Activated CD4-positive, alpha-beta T cell treated with anti-CD3 and anti-CD28 coated beads, Interleukin-2, amount 10 ng/mL, durations not matched to agents 7 days and 5 days (primary cell): Measurements from ENCODE around the gene ATF3. TPM values are rescaled to one million over a fixed set of nuclear protein-coding genes. Genes with fewer than 3 reads are reported as not detected.

Source experiments
- CTCF ChIA-PET: fragments of 350-600 bp; sonication (Branson Sonifier 250); formaldehyde crosslinking; loops from one replicate; lab custom pipeline; 2021; ENCODE audit warnings: antibody characterized with exemption; lab: Charles Lee
- POLR2A ChIA-PET: fragments of 350-600 bp; sonication (Branson Sonifier 250); formaldehyde crosslinking; loops from one replicate; lab custom pipeline; 2021; ENCODE audit warnings: antibody characterized with exemption; lab: Charles Lee
- DNase-seq: peaks from one replicate; pipeline ENCODE4 v3.0.0-alpha.2; 2020
- H3K27ac Mint-ChIP-seq: one replicate; pipeline ENCODE4 v1.8.0; 2021; ENCODE audit warnings: mild to moderate bottlenecking, moderate library complexity, mixed read lengths
- H3K27me3 Mint-ChIP-seq: one replicate; pipeline ENCODE4 v1.8.0; 2021; ENCODE audit warnings: mixed read lengths
- H3K36me3 Mint-ChIP-seq: one replicate; pipeline ENCODE4 v1.8.0; 2021; ENCODE audit warnings: low read depth, mixed read lengths
- H3K4me1 Mint-ChIP-seq: one replicate; pipeline ENCODE4 v1.8.0; 2021; ENCODE audit warnings: mixed read lengths
- H3K4me3 Mint-ChIP-seq: one replicate; pipeline ENCODE4 v1.8.0; 2021; ENCODE audit warnings: mild to moderate bottlenecking, moderate library complexity, mixed read lengths
- H3K9me3 Mint-ChIP-seq: one replicate; pipeline ENCODE4 v1.8.0; 2021; ENCODE audit warnings: mixed read lengths
- total RNA-seq, 2 experiments: library from RNA; stranded (reverse); gene quantifications; one replicate each; pipeline ENCODE4 v1.2.3, GENCODE V29; 2021

The ATF3 gene
- total RNA-seq, 2 experiments from 2014 or later, result 10.0 to 13.0 TPM

- H3K9me3 Mint-ChIP-seq, result no peaks in the 10 kb centered on the region
- no peaks in the 10 kb centered on the region for H3K27me3 Mint-ChIP-seq
- ChIA-PET POLR2A (no interaction called here), CTCF (interaction anchor here (0.6 to 1.6 kb wide), 10 partner anchors 13 to 616 kb away, joined by 3 to 5 read pairs (median 3); no protein-coding TSS in a partner anchor)
- H3K36me3 Mint-ChIP-seq, result peaks cover 41% of the 10 kb centered on the region
- no peak overlapping the region for H3K4me3 Mint-ChIP-seq
- H3K4me1 Mint-ChIP-seq, result peaks cover 52% of the 10 kb centered on the region
- DNase-seq, result no peak
- no peak overlapping the region for H3K27ac Mint-ChIP-seq
These were observed 5.1 kb downstream of the ATF3 start for GRCh38 chr1:212613440-212614335.

- no peaks in the 10 kb centered on the region for H3K9me3 Mint-ChIP-seq
- no peak for DNase-seq
- peaks cover 50% of the 10 kb centered on the region for H3K36me3 Mint-ChIP-seq
- H3K4me3 Mint-ChIP-seq, result no peak overlapping the region
- H3K27ac Mint-ChIP-seq, result peak overlapping the region; percentile 65
- ChIA-PET POLR2A (no interaction called here), CTCF (interaction anchor here (0.7 to 1.6 kb wide), 8 partner anchors 12 to 138 kb away, joined by 3 to 5 read pairs (median 3); no protein-coding TSS in a partner anchor)
- no peaks in the 10 kb centered on the region for H3K27me3 Mint-ChIP-seq
- peaks cover 52% of the 10 kb centered on the region for H3K4me1 Mint-ChIP-seq
These were observed 6.1 kb downstream of the ATF3 start for GRCh38 chr1:212614453-212615200.

DNA sequence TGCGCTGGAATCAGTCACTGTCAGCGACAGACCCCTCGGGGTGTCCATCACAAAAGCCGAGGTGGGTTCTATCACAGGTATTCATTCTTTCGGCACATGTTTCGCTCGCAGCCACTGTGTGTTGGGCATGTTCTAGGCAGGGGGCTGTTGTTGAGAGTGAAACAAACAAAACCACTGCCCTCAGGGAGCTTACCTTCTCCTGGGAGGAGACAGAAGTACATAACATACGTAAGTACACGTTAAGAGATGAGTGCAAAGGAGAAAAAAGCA lies 6.6 kb downstream of the ATF3 start:
- Mint-ChIP-seq H3K4me1 (peaks cover 49% of the 10 kb centered on the region), H3K9me3 (no peaks in the 10 kb centered on the region), H3K27me3 (no peaks in the 10 kb centered on the region), H3K27ac (no peak overlapping the region), H3K36me3 (peaks cover 53% of the 10 kb centered on the region), H3K4me3 (no peak overlapping the region)
- DNase-seq, result no peak
- CTCF ChIA-PET, result interaction anchor here (1.1 to 1.6 kb wide), 2 partner anchors 18 to 27 kb away, joined by 3 read pairs; no protein-coding TSS in a partner anchor
- POLR2A ChIA-PET, result no interaction called here

DNA sequence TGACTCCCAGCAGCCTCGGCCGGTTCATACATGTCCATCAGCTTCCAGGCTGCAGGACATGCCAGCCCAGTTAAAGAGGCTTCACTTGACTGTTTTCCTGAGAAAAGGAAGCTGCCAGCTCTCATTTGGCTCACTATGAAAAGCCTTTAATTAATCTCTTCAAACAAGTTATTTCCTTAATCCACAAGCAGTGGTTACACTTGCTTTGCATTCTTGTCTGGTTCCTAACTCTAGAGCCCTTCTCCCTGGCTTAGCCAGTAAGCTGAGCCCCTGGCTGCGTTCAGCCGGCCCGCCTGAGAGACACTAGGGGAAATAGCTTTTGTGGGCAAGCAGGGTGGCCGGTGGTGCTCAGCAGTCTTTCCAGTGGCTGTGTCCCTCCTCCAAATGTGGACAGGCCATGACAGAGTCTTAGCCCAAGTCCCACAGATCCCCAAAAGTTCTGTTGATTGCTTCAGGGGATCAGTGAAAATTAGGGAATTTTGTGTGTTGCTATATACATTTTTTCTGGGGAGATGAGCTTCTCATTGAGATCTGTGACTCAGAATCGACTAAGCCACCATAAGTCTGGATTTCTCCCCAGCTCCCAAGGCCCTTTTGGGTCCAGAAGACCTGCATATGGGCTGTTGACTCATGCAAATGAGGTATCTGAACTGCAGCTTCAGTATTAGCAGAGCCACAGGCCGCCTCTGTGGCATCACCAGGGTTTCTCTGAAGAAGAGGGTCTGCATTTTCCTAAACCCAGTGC lies 10.1 kb downstream of the ATF3 start:
- H3K27me3 Mint-ChIP-seq, result no peaks in the 10 kb centered on the region
- ChIA-PET CTCF (interaction anchor here (1.1 to 2.7 kb wide), 3 partner anchors 10 to 23 kb away, joined by 3 to 8 read pairs (median 4); no protein-coding TSS in a partner anchor), POLR2A (interaction anchor here (0.6 kb wide), 1 partner anchor 140 kb away, joined by 3 read pairs; no protein-coding TSS in a partner anchor)
- no peak overlapping the region for H3K4me3 Mint-ChIP-seq
- DNase-seq, result no peak
- no peak overlapping the region for H3K27ac Mint-ChIP-seq
- no peaks in the 10 kb centered on the region for H3K9me3 Mint-ChIP-seq
- H3K36me3 Mint-ChIP-seq, result peaks cover 60% of the 10 kb centered on the region
- H3K4me1 Mint-ChIP-seq, result peaks cover 33% of the 10 kb centered on the region

- DNase-seq, result no peak
- H3K27ac Mint-ChIP-seq, result no peak overlapping the region
- peaks cover 20% of the 10 kb centered on the region for H3K4me1 Mint-ChIP-seq
- peaks cover 54% of the 10 kb centered on the region for H3K36me3 Mint-ChIP-seq
- H3K4me3 Mint-ChIP-seq, result no peak overlapping the region
- no peaks in the 10 kb centered on the region for H3K9me3 Mint-ChIP-seq
- no peaks in the 10 kb centered on the region for H3K27me3 Mint-ChIP-seq
- POLR2A ChIA-PET, result no interaction called here
- CTCF ChIA-PET, result interaction anchor here (0.7 to 2.7 kb wide), 2 partner anchors 10 to 21 kb away, joined by 3 to 8 read pairs; no protein-coding TSS in a partner anchor
These were observed 11.7 kb downstream of the ATF3 start for GRCh38 chr1:212620293-212620692.

GRCh38 chr1:212621043-212621948 lies 12.7 kb downstream of the ATF3 start:
- Mint-ChIP-seq H3K4me3 (no peak overlapping the region), H3K27me3 (no peaks in the 10 kb centered on the region), H3K27ac (no peak overlapping the region), H3K36me3 (peaks cover 45% of the 10 kb centered on the region), H3K9me3 (no peaks in the 10 kb centered on the region), H3K4me1 (peaks cover 20% of the 10 kb centered on the region)
- ChIA-PET CTCF (interaction anchor here (0.6 to 1.1 kb wide), 4 partner anchors 20 to 207 kb away, joined by 3 read pairs; no protein-coding TSS in a partner anchor), POLR2A (no interaction called here)
- DNase-seq, result no peak

- ChIA-PET CTCF (interaction anchor here (0.6 to 1.1 kb wide), 4 partner anchors 11 to 207 kb away, joined by 3 read pairs; no protein-coding TSS in a partner anchor), POLR2A (no interaction called here)
- Mint-ChIP-seq H3K27me3 (peaks cover 1% of the 10 kb centered on the region), H3K9me3 (no peaks in the 10 kb centered on the region), H3K4me3 (no peak overlapping the region), H3K4me1 (peaks cover 18% of the 10 kb centered on the region), H3K36me3 (peaks cover 39% of the 10 kb centered on the region), H3K27ac (no peak overlapping the region)
- no peak for DNase-seq
These were observed 13.4 kb downstream of the ATF3 start for GRCh38 chr1:212621949-212622305.

DNA sequence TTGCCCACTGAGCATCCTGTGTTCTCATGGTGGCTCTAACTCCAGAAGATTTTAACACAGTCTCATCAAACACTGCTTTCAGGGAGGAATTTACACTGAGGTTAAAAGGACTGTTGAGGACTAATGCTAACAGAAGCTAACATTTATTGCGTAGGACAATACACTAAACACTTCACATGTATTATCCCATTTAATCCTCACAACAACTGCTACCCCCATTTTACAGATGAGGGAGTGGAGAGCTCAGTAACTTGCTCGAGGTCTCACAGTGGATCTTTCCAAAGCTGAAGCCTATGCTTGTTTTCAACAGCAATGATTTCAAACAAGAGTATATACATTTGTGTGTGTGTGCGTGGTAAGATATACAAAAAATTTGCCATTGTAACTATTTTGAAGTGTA lies 13.9 kb downstream of the ATF3 start:
- ChIA-PET POLR2A (no interaction called here), CTCF (interaction anchor here (0.9 to 1.1 kb wide), 2 partner anchors 12 to 131 kb away, joined by 3 read pairs; no protein-coding TSS in a partner anchor)
- H3K4me1 Mint-ChIP-seq, result peaks cover 18% of the 10 kb centered on the region

DNA sequence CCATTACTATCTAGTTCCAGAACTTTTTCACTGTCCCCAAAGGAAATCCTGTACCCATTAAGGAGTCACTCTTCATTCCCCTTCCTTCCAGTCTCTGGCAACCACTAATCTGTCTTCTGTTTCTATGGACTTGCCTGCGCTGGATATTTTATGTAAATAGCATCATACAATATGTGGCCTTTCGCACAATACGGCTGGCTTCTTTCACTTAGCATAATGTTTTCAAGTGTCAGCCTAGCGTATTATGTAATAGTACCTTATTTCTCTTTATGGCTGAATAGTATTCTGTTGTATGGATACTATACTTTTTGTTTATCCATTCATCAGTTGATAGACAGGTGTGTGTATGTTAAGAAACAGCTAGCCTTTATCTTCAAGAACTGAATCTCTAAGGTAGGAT lies 14.3 kb downstream of the ATF3 start:
- Mint-ChIP-seq H3K27ac (no peak overlapping the region), H3K4me1 (peaks cover 18% of the 10 kb centered on the region), H3K27me3 (peaks cover 5% of the 10 kb centered on the region), H3K4me3 (no peak overlapping the region), H3K36me3 (peaks cover 35% of the 10 kb centered on the region), H3K9me3 (no peaks in the 10 kb centered on the region)
- no peak for DNase-seq
- CTCF ChIA-PET, result interaction anchor here (0.9 to 1.3 kb wide), 2 partner anchors 12 to 145 kb away, joined by 3 to 5 read pairs; no protein-coding TSS in a partner anchor
- POLR2A ChIA-PET, result no interaction called here

More for the DNA sequence above, 13.9 kb downstream of the ATF3 start:
- no peak overlapping the region for H3K27ac Mint-ChIP-seq
- H3K36me3 Mint-ChIP-seq, result peaks cover 38% of the 10 kb centered on the region
- no peak overlapping the region for H3K4me3 Mint-ChIP-seq
- peaks cover 5% of the 10 kb centered on the region for H3K27me3 Mint-ChIP-seq
- no peaks in the 10 kb centered on the region for H3K9me3 Mint-ChIP-seq
- DNase-seq, result no peak

- H3K9me3 Mint-ChIP-seq, result no peaks in the 10 kb centered on the region
- CTCF ChIA-PET, result interaction anchor here (1.3 kb wide), 1 partner anchor 146 kb away, joined by 5 read pairs; no protein-coding TSS in a partner anchor
- peaks cover 29% of the 10 kb centered on the region for H3K36me3 Mint-ChIP-seq
- peaks cover 18% of the 10 kb centered on the region for H3K4me1 Mint-ChIP-seq
- H3K27ac Mint-ChIP-seq, result no peak overlapping the region
- DNase-seq, result no peak
- no peak overlapping the region for H3K4me3 Mint-ChIP-seq
- POLR2A ChIA-PET, result no interaction called here
- peaks cover 5% of the 10 kb centered on the region for H3K27me3 Mint-ChIP-seq
These were observed 15.0 kb downstream of the ATF3 start for GRCh38 chr1:212623603-212624002.

GRCh38 chr1:212624976-212625501 lies 16.5 kb downstream of the ATF3 start:
- peaks cover 16% of the 10 kb centered on the region for H3K36me3 Mint-ChIP-seq
- peaks cover 16% of the 10 kb centered on the region for H3K4me1 Mint-ChIP-seq
- no peak for DNase-seq
- ChIA-PET POLR2A (no interaction called here), CTCF (no interaction called here)
- H3K27me3 Mint-ChIP-seq, result peaks cover 5% of the 10 kb centered on the region
- no peak overlapping the region for H3K27ac Mint-ChIP-seq
- no peaks in the 10 kb centered on the region for H3K9me3 Mint-ChIP-seq
- H3K4me3 Mint-ChIP-seq, result no peak overlapping the region
